WTC11 (cell line): ENCODE measurements around the gene SRC. TPM values are rescaled to one million over a fixed set of nuclear protein-coding genes. Genes with fewer than 3 reads are reported as not detected.

Experiments
- ATAC-seq: fragments of 200-7000 bp; cut with Tn5 transposase; 2 replicates; pipeline ENCODE4 v1.10.0; 2021; ENCODE audit warnings: mild to moderate bottlenecking, moderate library complexity
- CTCF ChIA-PET: fragments of 300-600 bp; sonication (Branson Sonifier 250); formaldehyde crosslinking; loops from one replicate; lab custom pipeline; 2021; ENCODE audit warnings: antibody characterized with exemption; lab: Charles Lee
- POLR2A ChIA-PET: fragments of 350-600 bp; sonication (Branson Sonifier 250); formaldehyde crosslinking; loops from one replicate; lab custom pipeline; 2021; ENCODE audit warnings: antibody characterized with exemption; lab: Charles Lee
- DNase-seq: peaks from one replicate; pipeline ENCODE4 v3.0.0; 2021; ENCODE audit warnings: low spot score
- H3K27ac Mint-ChIP-seq: 2 replicates; pipeline ENCODE4 v1.8.0; 2021; ENCODE audit warnings: mixed read lengths
- H3K27me3 Mint-ChIP-seq: 2 replicates; pipeline ENCODE4 v1.8.0; 2021; ENCODE audit warnings: low read depth, mild to moderate bottlenecking, moderate library complexity, mixed read lengths
- H3K36me3 Mint-ChIP-seq: 2 replicates; pipeline ENCODE4 v1.8.0; 2021; ENCODE audit warnings: mixed read lengths
- H3K4me1 Mint-ChIP-seq: 2 replicates; pipeline ENCODE4 v1.8.0; 2022; ENCODE audit warnings: mixed read lengths
- H3K4me3 Mint-ChIP-seq: 2 replicates; pipeline ENCODE4 v1.8.0; 2021; ENCODE audit warnings: mild to moderate bottlenecking, moderate library complexity, mixed read lengths
- H3K9me3 Mint-ChIP-seq: 2 replicates; pipeline ENCODE4 v1.8.0; 2021; ENCODE audit warnings: mixed read lengths
- ATF2 ChIP-seq: sonication (generic); formaldehyde crosslinking; IDR thresholded peaks from 2 replicates; pipeline ENCODE4 v1.8.1; 2022; ENCODE audit warnings: low read depth, missing genetic modification reagents, borderline replicate concordance
- ATF3 ChIP-seq: sonication (generic); formaldehyde crosslinking; conservative IDR thresholded peaks from 2 replicates; pipeline ENCODE4 v1.8.1; 2022; ENCODE audit warnings: mild to moderate bottlenecking, missing genetic modification reagents
- IRF1 ChIP-seq: sonication (generic); formaldehyde crosslinking; IDR thresholded peaks from 2 replicates; pipeline ENCODE4 v1.8.0; 2023; ENCODE audit warnings: missing genetic modification reagents
- JAZF1 ChIP-seq: fragments of 250-450 bp; sonication (Bioruptor Pico); IDR thresholded peaks from 2 replicates; pipeline ENCODE4 v1.9.0; 2021; ENCODE audit warnings: moderate library complexity, mild to moderate bottlenecking, inconsistent platforms
- JUN ChIP-seq: sonication (generic); formaldehyde crosslinking; IDR thresholded peaks from 2 replicates; pipeline ENCODE4 v1.8.0; 2023; ENCODE audit warnings: mild to moderate bottlenecking, missing genetic modification reagents
- KAT7 ChIP-seq: sonication (generic); formaldehyde crosslinking; IDR thresholded peaks from 2 replicates; pipeline ENCODE4 v1.8.1; 2023; ENCODE audit warnings: missing genetic modification reagents, mild to moderate bottlenecking, borderline replicate concordance
- NFE2L1 ChIP-seq: sonication (generic); formaldehyde crosslinking; IDR thresholded peaks from 2 replicates; pipeline ENCODE4 v1.8.1; 2023; ENCODE audit warnings: missing genetic modification reagents
- OVOL2 ChIP-seq: fragments of 250-450 bp; sonication (Bioruptor Pico); IDR thresholded peaks from 2 replicates; pipeline ENCODE4 v1.9.0; 2021; ENCODE audit warnings: mild to moderate bottlenecking, borderline replicate concordance
- PREB ChIP-seq: sonication (generic); formaldehyde crosslinking; IDR thresholded peaks from 2 replicates; pipeline ENCODE4 v1.8.1; 2022; ENCODE audit warnings: mild to moderate bottlenecking, missing genetic modification reagents, moderate library complexity, borderline replicate concordance
- TEAD4 ChIP-seq: sonication (generic); formaldehyde crosslinking; IDR thresholded peaks from 2 replicates; pipeline ENCODE4 v1.8.0; 2022; ENCODE audit warnings: mild to moderate bottlenecking, missing genetic modification reagents
- USF2 ChIP-seq: sonication (generic); formaldehyde crosslinking; IDR thresholded peaks from 2 replicates; pipeline ENCODE4 v1.8.1; 2023; ENCODE audit warnings: mild to moderate bottlenecking, missing genetic modification reagents, moderate library complexity
- ZNF138 ChIP-seq: sonication (generic); formaldehyde crosslinking; conservative IDR thresholded peaks from 2 replicates; pipeline ENCODE4 v1.8.1; 2022; ENCODE audit warnings: mild to moderate bottlenecking, moderate library complexity, missing genetic modification reagents
- ZNF263 ChIP-seq: sonication (generic); formaldehyde crosslinking; IDR thresholded peaks from 2 replicates; pipeline ENCODE4 v1.8.1; 2022; ENCODE audit warnings: low read depth, mild to moderate bottlenecking, moderate library complexity, missing genetic modification reagents
- ZNF532 ChIP-seq: fragments of 250-450 bp; sonication (Bioruptor Pico); IDR thresholded peaks from 2 replicates; pipeline ENCODE4 v1.9.0; 2021; ENCODE audit warnings: mild to moderate bottlenecking, borderline replicate concordance
- total RNA-seq: library from RNA; stranded (reverse); gene quantifications from 3 replicates; pipeline ENCODE4 v1.2.3, GENCODE V29; 2021
- TF ChIP-seq, protein P1 (sequence below): fragments of 250-450 bp; sonication (Bioruptor Pico); IDR thresholded peaks from 2 replicates; pipeline ENCODE4 v1.9.0; 2021; ENCODE audit warnings: mild to moderate bottlenecking
- TF ChIP-seq, protein P2 (sequence below): sonication (generic); formaldehyde crosslinking; IDR thresholded peaks from 2 replicates; pipeline ENCODE4 v1.8.1; 2023; ENCODE audit warnings: mild to moderate bottlenecking, missing genetic modification reagents, borderline replicate concordance
- TF ChIP-seq, protein P3 (sequence below): fragments of 200-600 bp; IDR thresholded peaks from 2 replicates; pipeline ENCODE4 v1.8.0; 2022; ENCODE audit warnings: antibody characterized with exemption

Gene SRC
- total RNA-seq, 1 experiment from 2014 or later, result 33.3 TPM

DNA sequence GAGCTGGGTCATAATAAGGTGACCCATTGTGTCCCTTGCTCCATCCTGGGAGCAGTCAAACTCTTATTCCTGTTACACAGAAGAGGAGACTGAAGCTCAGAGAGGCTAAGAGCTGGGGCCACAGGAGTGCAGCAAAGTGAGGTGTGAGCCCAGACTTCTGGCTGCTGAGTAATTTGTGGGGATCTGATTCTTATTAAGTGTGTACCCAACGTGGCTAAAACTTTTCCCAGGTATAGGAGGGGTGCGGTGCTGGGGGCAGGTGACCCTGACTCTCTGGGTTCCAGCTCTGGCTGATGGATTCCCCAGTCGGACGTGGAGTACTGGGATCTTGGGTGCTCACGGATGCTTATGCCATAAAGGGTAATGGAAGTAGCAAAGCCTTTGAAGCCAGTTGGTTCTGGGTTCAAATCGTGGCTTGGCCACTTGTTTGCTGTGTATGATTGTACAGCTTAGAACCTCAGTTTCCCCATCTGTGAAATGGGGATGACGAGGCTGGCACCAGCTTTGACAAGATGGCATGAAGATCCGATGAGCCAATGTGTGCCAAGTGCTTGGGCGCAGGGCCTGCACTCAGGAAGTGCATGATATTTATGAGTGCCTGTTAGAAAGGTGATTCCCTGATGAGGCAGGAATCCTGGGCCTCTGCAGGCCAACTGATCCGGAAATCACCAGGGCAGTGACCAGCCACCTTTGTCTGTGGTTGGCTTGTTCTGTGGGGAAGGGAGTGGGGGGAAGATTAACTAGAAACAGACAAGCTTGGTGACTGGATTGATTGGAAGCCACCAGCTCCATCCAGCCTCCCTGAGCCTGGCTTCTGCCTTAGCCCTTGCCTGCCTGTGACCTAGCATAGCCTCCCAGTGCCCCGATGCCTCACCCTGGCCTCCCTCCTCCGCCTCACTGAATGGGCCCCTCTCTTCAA lies 6.0 kb downstream of the SRC start:
- no peak for TF ChIP-seq JUN
- TF ChIP-seq OVOL2 (CRISPR knock-in tag), result no peak
- TF ChIP-seq IRF1, result no peak
- no peak for TF ChIP-seq ZNF532 (CRISPR knock-in tag)
- TF ChIP-seq USF2, result no peak
- TF ChIP-seq, protein P1, sequence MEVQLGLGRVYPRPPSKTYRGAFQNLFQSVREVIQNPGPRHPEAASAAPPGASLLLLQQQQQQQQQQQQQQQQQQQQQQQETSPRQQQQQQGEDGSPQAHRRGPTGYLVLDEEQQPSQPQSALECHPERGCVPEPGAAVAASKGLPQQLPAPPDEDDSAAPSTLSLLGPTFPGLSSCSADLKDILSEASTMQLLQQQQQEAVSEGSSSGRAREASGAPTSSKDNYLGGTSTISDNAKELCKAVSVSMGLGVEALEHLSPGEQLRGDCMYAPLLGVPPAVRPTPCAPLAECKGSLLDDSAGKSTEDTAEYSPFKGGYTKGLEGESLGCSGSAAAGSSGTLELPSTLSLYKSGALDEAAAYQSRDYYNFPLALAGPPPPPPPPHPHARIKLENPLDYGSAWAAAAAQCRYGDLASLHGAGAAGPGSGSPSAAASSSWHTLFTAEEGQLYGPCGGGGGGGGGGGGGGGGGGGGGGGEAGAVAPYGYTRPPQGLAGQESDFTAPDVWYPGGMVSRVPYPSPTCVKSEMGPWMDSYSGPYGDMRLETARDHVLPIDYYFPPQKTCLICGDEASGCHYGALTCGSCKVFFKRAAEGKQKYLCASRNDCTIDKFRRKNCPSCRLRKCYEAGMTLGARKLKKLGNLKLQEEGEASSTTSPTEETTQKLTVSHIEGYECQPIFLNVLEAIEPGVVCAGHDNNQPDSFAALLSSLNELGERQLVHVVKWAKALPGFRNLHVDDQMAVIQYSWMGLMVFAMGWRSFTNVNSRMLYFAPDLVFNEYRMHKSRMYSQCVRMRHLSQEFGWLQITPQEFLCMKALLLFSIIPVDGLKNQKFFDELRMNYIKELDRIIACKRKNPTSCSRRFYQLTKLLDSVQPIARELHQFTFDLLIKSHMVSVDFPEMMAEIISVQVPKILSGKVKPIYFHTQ (CRISPR knock-in tag), result no peak
- TF ChIP-seq, protein P2, sequence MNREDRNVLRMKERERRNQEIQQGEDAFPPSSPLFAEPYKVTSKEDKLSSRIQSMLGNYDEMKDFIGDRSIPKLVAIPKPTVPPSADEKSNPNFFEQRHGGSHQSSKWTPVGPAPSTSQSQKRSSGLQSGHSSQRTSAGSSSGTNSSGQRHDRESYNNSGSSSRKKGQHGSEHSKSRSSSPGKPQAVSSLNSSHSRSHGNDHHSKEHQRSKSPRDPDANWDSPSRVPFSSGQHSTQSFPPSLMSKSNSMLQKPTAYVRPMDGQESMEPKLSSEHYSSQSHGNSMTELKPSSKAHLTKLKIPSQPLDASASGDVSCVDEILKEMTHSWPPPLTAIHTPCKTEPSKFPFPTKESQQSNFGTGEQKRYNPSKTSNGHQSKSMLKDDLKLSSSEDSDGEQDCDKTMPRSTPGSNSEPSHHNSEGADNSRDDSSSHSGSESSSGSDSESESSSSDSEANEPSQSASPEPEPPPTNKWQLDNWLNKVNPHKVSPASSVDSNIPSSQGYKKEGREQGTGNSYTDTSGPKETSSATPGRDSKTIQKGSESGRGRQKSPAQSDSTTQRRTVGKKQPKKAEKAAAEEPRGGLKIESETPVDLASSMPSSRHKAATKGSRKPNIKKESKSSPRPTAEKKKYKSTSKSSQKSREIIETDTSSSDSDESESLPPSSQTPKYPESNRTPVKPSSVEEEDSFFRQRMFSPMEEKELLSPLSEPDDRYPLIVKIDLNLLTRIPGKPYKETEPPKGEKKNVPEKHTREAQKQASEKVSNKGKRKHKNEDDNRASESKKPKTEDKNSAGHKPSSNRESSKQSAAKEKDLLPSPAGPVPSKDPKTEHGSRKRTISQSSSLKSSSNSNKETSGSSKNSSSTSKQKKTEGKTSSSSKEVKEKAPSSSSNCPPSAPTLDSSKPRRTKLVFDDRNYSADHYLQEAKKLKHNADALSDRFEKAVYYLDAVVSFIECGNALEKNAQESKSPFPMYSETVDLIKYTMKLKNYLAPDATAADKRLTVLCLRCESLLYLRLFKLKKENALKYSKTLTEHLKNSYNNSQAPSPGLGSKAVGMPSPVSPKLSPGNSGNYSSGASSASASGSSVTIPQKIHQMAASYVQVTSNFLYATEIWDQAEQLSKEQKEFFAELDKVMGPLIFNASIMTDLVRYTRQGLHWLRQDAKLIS (CRISPR knock-in tag), result no peak
- TF ChIP-seq ZNF138 (CRISPR knock-in tag), result no peak
- TF ChIP-seq PREB (CRISPR knock-in tag), result no peak
- no peak for TF ChIP-seq ZNF263 (CRISPR knock-in tag)
- no peak for TF ChIP-seq ATF3 (CRISPR knock-in tag)
- no peak for TF ChIP-seq ATF2 (CRISPR knock-in tag)
- TF ChIP-seq JAZF1, result no peak
- TF ChIP-seq, protein P3, sequence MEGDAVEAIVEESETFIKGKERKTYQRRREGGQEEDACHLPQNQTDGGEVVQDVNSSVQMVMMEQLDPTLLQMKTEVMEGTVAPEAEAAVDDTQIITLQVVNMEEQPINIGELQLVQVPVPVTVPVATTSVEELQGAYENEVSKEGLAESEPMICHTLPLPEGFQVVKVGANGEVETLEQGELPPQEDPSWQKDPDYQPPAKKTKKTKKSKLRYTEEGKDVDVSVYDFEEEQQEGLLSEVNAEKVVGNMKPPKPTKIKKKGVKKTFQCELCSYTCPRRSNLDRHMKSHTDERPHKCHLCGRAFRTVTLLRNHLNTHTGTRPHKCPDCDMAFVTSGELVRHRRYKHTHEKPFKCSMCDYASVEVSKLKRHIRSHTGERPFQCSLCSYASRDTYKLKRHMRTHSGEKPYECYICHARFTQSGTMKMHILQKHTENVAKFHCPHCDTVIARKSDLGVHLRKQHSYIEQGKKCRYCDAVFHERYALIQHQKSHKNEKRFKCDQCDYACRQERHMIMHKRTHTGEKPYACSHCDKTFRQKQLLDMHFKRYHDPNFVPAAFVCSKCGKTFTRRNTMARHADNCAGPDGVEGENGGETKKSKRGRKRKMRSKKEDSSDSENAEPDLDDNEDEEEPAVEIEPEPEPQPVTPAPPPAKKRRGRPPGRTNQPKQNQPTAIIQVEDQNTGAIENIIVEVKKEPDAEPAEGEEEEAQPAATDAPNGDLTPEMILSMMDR, result no peak
- TF ChIP-seq NFE2L1 (CRISPR knock-in tag), result no peak
- TF ChIP-seq TEAD4 (CRISPR knock-in tag), result no peak
- no peak for TF ChIP-seq KAT7 (CRISPR knock-in tag)
- TF ChIP-seq, all 79 proteins: peak for 0
- Mint-ChIP-seq H3K4me3 (no peak overlapping the region), H3K27me3 (no peaks in the 10 kb centered on the region), H3K36me3 (0 out of 2 replicates have a peak, but pooled peaks cover 3% of the 10 kb centered on the region), H3K27ac (no peak overlapping the region), H3K9me3 (no peaks in the 10 kb centered on the region), H3K4me1 (peaks cover 29% of the 10 kb centered on the region)
- ChIA-PET CTCF (no interaction called here), POLR2A (no interaction called here)
- no peak for ATAC-seq
- DNase-seq, result no peak
